ENCODE data around the gene RABEPK. TPM values are rescaled to one million over a fixed set of nuclear protein-coding genes. Genes with fewer than 3 reads are reported as not detected.

The RABEPK gene
- total RNA-seq, 1 donor from 2014 or later: 20.3 TPM

Other genes starting within 250 kb of the RABEPK start
- gene SCAI, start 57.0 kb upstream of the RABEPK start, total RNA-seq: 7.2 TPM
- 36.9 TPM for gene PPP6C, start 10.7 kb upstream of the RABEPK start, total RNA-seq
- 224 TPM for gene HSPA5, start 40.8 kb downstream of the RABEPK start, total RNA-seq
- gene GAPVD1, start 61.3 kb downstream of the RABEPK start, total RNA-seq: 54.6 TPM

Data from ureter (tissue), 1 donor.